ENCODE measurements around the gene SALL2.

SALL2 gene

DNA sequence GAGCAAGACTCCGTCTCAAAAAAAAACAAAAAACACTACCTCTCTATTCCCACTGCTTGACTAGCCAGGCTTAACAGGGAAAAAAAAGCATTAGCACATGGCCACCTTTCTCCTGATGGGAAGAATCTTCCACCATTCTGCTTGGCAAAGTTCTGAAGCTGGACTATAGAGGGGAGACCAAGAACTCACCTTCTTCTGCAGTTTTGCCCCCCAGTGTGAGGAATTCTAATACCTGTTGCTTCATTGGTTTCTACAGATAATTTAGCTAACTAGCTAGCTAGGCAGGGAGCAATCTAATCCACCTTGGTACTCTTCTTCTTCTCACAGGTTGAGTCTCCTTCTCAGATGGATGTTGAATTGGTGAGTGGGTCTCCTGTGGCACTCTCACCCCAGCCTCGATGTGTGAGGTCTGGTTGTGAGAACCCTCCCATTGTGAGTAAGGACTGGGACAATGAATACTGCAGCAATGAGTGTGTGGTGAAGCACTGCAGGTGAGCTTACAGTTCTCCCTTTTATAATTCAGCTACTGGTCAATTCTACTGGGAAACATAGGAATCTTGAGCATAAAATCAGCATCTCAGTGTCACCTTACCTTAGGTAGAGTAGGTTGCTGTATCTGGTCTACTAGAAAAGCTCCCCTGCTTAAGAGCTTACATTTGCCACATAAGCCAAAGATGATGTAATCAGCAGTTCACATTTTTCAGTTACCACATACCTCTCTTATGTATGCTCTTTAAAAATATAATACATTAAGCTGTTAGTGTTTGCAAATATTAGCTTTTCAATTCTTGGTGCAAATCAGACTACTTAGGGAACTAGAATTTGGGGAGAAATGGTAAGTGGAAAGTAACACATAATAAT, 31.0 kb downstream of the SALL2 start:
- DNase-seq (ENCODE audit: low read depth), result no peak

GRCh38 chr14:21486640-21487087, 39.5 kb downstream of the SALL2 start:
- DNase-seq (ENCODE audit: low read depth), result no peak

DNA sequence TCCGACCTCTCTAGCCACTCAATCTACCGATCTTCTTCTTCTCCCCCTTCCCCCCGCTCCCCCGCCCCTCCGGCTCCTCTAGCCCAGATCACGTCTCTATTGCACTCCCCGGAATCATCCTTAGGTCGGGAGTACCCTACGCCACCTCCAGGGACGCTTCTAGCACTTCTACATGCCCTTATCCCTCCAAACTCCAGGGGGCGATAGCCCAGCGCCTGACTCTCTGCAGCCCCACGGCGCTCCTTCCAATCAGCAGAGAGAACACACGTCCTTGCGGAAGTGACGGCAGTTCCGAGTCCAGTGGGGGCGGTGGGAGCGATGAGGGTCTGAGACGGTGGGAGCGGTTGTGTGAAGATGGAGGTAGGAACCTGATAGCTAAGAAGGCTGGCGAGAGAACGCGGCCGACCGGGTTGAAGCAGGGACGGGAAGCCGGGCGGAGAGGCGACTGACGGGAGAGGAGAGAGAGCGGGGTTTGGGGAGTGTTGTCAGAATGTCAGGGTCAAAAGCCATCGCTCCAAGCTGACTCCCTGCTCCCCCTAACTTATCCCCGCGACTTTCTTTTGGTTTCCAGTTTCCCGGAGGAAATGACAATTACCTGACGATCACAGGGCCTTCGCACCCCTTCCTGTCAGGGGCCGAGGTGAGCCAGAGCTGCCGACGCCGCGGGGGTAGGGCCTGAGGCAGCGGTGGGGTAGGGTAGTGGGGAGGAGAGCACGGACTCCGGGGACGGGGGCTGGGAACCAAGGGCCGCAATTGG, 49.0 kb downstream of the SALL2 start, which contains the start of the genes RAB2B and TOX4:
TSS of gene RAB2B (minus strand) at position 35 of the 757 bp plus-strand sequence. CDS start 87 bp downstream, outside the sequence.
TSS of gene TOX4 (plus strand) at position 271 of the 757 bp plus-strand sequence. CDS start at position 355, 84 bp downstream.
- DNase-seq (ENCODE audit: low read depth), result peak; percentile 93

DNA sequence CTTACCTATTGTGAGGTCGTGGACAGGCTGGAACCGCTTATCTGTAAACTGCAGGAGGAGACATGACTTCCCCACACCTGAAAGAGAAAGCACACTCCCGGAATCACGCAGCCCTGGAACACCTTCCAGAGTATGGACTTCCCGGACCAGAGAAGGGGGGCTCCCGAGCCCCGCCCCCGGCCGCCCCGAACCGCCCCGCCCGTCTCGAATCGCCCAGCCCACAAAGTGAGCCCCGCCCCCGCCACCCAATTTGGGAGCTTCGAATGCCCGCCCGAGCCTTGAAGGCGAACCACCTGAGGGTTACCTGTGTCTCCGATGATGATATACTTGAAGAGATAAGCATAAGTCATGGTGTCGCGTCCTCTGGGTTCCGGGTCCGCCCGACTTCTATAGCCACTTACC, 49.6 kb downstream of the SALL2 start:
- peak; percentile 84 for DNase-seq (ENCODE audit: low read depth)

GRCh38 chr14:21475767-21476522, 50.2 kb downstream of the SALL2 start:
- no peak for DNase-seq (ENCODE audit: low read depth)
